ENCODE results near the gene TMX1.

DNA sequence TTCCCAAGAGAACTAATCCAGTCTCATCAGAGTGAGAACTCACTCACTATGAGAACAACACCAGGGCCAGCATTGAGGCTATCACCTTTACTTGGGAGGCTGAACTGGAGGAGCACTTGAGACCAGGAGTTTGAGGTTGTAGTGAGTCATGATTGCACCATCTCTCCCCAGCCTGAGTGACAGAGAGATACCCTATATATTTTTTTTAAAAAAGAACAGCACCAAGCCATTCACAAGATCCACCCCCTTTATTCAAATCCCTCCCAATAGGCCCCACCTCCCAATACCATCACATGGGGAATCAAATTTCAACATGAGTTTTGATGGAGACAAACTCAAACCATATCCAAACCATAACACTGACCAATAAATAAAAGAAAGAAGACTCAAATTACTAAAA lies 3.7 kb upstream of the TMX1 start:
- TF ChIP-seq EP300 (IDR thresholded peaks at IDR 0.05): no peak
- TF ChIP-seq, protein P1, sequence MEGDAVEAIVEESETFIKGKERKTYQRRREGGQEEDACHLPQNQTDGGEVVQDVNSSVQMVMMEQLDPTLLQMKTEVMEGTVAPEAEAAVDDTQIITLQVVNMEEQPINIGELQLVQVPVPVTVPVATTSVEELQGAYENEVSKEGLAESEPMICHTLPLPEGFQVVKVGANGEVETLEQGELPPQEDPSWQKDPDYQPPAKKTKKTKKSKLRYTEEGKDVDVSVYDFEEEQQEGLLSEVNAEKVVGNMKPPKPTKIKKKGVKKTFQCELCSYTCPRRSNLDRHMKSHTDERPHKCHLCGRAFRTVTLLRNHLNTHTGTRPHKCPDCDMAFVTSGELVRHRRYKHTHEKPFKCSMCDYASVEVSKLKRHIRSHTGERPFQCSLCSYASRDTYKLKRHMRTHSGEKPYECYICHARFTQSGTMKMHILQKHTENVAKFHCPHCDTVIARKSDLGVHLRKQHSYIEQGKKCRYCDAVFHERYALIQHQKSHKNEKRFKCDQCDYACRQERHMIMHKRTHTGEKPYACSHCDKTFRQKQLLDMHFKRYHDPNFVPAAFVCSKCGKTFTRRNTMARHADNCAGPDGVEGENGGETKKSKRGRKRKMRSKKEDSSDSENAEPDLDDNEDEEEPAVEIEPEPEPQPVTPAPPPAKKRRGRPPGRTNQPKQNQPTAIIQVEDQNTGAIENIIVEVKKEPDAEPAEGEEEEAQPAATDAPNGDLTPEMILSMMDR (IDR thresholded peaks at IDR 0.05): no peak
